GM19463 (cell line): ENCODE results near the gene COLGALT1.
"Not testable (repeated sequence)": the region's sequence is repeated elsewhere in the genome, so short reads cannot be mapped to it uniquely, and the experiment has no call there.

ENCODE experiments used
- ATAC-seq: cut with Tn5 transposase; IDR thresholded peaks from one replicate; pipeline ENCODE4 v1.9.1; 2021; ENCODE audit warnings: mild to moderate bottlenecking, moderate library complexity; ENCODE audit not compliant: unreplicated experiment

COLGALT1 gene

GRCh38 chr19:17555480-17555928, at the start of gene COLGALT1:
COLGALT1 (plus strand) TSS chr19:17555649; CDS start chr19:17555714, 65 bp downstream.
- ATAC-seq = peak; percentile 97

- no peak for ATAC-seq
Observed at GRCh38 chr19:17506745-17507144, 48.7 kb upstream of the COLGALT1 start.

- ATAC-seq = not testable (repeated sequence)
Observed at GRCh38 chr19:17508558-17508933, 46.9 kb upstream of the COLGALT1 start.

GRCh38 chr19:17510220-17510993, 45.0 kb upstream of the COLGALT1 start:
- ATAC-seq = no peak

GRCh38 chr19:17511724-17512573, 43.5 kb upstream of the COLGALT1 start:
- peak; percentile 51 for ATAC-seq

- ATAC-seq = no peak
Observed at GRCh38 chr19:17512574-17512939, 42.9 kb upstream of the COLGALT1 start.

GRCh38 chr19:17515408-17516149, 39.9 kb upstream of the COLGALT1 start:
- ATAC-seq = no peak

- ATAC-seq = no peak
Observed at GRCh38 chr19:17517898-17518297, 37.6 kb upstream of the COLGALT1 start.

- not testable (repeated sequence) for ATAC-seq
Observed at GRCh38 chr19:17518654-17519053, 36.8 kb upstream of the COLGALT1 start.

- ATAC-seq = no peak
Observed at GRCh38 chr19:17519967-17520366, 35.5 kb upstream of the COLGALT1 start.

GRCh38 chr19:17520865-17521264, 34.6 kb upstream of the COLGALT1 start:
- ATAC-seq = no peak

- ATAC-seq = peak; percentile 79
Observed at GRCh38 chr19:17522988-17523872, 32.2 kb upstream of the COLGALT1 start.

GRCh38 chr19:17524651-17525050, 30.8 kb upstream of the COLGALT1 start:
- no peak for ATAC-seq

GRCh38 chr19:17525141-17525540, 30.3 kb upstream of the COLGALT1 start:
- no peak for ATAC-seq

GRCh38 chr19:17526922-17527321, 28.5 kb upstream of the COLGALT1 start:
- no peak for ATAC-seq

GRCh38 chr19:17527326-17527725, 28.1 kb upstream of the COLGALT1 start:
- no peak for ATAC-seq

GRCh38 chr19:17528610-17529009, 26.8 kb upstream of the COLGALT1 start:
- no peak for ATAC-seq

GRCh38 chr19:17529239-17530158, 25.9 kb upstream of the COLGALT1 start:
- no peak for ATAC-seq

GRCh38 chr19:17530586-17530985, 24.9 kb upstream of the COLGALT1 start:
- ATAC-seq = no peak
